ENCODE measurements around the gene ODAD3. TPM values are rescaled to one million over a fixed set of nuclear protein-coding genes. Genes with fewer than 3 reads are reported as not detected.

The ODAD3 gene
- total and polyA plus RNA-seq, 12 donors = 0.17 to 2.2 (median 0.37) TPM; not detected in 1

DNA sequence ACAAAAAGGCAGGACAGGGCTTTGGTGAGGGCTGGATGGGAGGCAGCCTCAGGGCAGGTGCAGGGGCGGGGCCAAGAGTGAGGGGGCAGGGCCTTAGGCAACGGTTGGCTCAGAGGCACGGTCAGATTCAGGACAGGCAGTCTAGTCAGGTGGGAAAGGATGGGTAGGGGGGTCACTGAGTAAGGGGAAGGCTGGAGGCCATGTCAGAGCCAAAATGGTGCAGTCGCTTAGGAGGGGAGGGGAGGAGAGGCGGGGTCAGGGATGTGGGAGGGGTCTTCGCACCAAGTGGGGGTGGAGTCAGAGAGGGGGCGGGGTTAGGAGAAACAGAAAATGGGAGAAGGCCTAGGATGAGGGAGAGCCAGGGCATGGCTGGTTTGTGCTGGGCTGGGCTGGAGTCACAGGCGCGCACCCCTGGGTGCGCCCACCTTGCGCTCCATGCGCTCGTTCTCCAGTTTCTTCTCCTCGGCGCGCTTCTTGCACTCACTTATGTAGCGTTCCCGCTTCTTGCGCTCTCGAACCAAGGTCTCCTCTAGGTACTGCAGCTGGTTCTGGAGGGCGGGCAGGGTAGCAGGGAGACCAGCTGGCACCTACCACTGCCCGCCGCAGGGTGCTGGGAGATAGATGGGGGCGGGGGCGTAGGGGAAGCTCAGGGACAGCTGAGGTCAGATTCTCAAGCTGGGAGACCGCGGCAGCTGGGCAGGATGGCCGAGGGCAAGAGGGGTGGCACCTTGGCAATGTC is 9.0 kb downstream of the ODAD3 start:
- TF ChIP-seq, protein P1, sequence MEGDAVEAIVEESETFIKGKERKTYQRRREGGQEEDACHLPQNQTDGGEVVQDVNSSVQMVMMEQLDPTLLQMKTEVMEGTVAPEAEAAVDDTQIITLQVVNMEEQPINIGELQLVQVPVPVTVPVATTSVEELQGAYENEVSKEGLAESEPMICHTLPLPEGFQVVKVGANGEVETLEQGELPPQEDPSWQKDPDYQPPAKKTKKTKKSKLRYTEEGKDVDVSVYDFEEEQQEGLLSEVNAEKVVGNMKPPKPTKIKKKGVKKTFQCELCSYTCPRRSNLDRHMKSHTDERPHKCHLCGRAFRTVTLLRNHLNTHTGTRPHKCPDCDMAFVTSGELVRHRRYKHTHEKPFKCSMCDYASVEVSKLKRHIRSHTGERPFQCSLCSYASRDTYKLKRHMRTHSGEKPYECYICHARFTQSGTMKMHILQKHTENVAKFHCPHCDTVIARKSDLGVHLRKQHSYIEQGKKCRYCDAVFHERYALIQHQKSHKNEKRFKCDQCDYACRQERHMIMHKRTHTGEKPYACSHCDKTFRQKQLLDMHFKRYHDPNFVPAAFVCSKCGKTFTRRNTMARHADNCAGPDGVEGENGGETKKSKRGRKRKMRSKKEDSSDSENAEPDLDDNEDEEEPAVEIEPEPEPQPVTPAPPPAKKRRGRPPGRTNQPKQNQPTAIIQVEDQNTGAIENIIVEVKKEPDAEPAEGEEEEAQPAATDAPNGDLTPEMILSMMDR (IDR thresholded peaks at IDR 0.05) = no peak
- Histone ChIP-seq H3K27ac (no peak overlapping the region), H3K27me3 (peaks cover 4 to 35% (median 32%) of the 10 kb centered on the region in 7 donors), H3K36me3 (no peaks in the 10 kb centered on the region), H3K4me1 (peaks cover 5 to 27% (median 18%) of the 10 kb centered on the region in 9 donors), H3K9me3 (no peaks in the 10 kb centered on the region), H3K4me3 (no peak overlapping the region)
- WGBS, 2 donors = 88 to 94% methylated on average over 26 to 28 of the region's 28 CpGs
- intact Hi-C loops (cut with DNase I) = no loop called here
- ATAC-seq (no peak), DNase-seq (no peak)

DNA sequence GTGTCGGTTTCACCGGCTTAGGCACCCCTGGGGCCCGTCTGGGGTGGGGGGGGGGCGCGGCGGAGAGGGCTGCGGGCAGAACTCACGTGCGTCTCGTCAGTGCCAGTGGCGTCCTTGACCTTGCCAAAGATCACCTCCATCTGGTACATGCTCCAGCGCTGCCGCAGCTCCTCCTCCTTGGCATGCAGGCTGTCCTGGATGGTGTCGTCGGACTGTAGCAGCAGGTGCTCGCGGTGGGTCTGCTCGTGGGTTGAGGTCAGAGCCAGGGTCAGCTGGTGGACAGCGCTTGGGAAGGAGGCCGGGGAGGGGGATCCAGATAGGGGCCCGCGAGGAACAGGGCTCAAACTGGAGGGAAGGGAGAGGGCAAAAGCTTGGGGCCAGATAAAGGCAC is 11.1 kb downstream of the ODAD3 start:
- H3K4me3 ChIP-seq = no peak overlapping the region
- no peaks in the 10 kb centered on the region for H3K9me3 ChIP-seq
- DNase-seq (no peak), ATAC-seq (no peak)
- H3K36me3 ChIP-seq = no peaks in the 10 kb centered on the region
- H3K4me1 ChIP-seq = peaks cover 11 to 47% (median 32%) of the 10 kb centered on the region in 9 donors
- intact Hi-C loops (cut with DNase I) = loop anchor here in 1 of 10 donors (5.0 kb wide), 1 partner anchor 41 kb away; the partner anchor contains the start of gene EPOR
- peaks cover 7 to 56% (median 53%) of the 10 kb centered on the region in 7 donors for H3K27me3 ChIP-seq
- TF ChIP-seq, protein P1 (IDR thresholded peaks at IDR 0.05) = no peak
- 13 to 19% methylated on average over 22 of the region's 22 CpGs for WGBS, 2 donors
- no peak overlapping the region for H3K27ac ChIP-seq

DNA sequence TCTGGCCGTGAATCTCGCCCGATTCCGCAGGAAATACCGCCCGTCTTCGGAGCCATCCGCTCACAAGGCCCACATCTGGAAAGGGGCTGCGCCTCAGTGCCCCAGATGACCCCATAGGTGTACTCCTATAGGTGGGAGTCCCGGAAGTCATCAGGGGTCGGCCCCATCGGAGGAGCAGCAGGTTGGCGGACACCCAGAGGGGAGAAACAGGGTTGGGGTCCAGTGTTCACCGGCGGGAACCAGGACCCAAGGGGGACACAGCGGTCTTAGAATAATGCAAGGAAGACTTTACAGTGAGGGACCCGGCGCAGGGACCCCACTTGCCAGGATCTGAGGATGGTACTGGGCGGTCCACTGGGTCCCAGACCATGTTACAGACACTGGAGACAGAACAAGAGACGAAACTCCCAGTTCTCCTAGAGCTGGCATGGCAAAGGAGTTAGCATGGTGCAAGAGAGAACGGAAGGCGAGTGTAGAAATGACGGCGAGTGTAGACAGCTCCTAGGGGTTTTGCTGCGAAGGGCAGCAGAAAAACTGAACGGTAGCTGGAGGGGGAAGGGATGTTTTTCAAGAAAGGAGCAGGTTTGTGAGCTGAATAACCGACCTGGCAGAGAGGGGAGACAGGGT is 11.6 kb downstream of the ODAD3 start:
- Histone ChIP-seq H3K9me3 (no peaks in the 10 kb centered on the region), H3K36me3 (no peaks in the 10 kb centered on the region), H3K27ac (no peak overlapping the region), H3K27me3 (peaks cover 10 to 62% (median 59%) of the 10 kb centered on the region in 7 donors), H3K4me3 (no peak overlapping the region), H3K4me1 (peaks cover 12 to 52% (median 37%) of the 10 kb centered on the region in 9 donors)
- no peak for ATAC-seq
- intact Hi-C loops (cut with DNase I) = loop anchor here in 1 of 10 donors (5.0 kb wide), 1 partner anchor 41 kb away; the partner anchor contains the start of gene EPOR
- no peak for DNase-seq
- TF ChIP-seq, protein P1 (IDR thresholded peaks at IDR 0.05) = no peak
- 38 to 42% methylated on average over 27 of the region's 27 CpGs for WGBS, 2 donors

DNA sequence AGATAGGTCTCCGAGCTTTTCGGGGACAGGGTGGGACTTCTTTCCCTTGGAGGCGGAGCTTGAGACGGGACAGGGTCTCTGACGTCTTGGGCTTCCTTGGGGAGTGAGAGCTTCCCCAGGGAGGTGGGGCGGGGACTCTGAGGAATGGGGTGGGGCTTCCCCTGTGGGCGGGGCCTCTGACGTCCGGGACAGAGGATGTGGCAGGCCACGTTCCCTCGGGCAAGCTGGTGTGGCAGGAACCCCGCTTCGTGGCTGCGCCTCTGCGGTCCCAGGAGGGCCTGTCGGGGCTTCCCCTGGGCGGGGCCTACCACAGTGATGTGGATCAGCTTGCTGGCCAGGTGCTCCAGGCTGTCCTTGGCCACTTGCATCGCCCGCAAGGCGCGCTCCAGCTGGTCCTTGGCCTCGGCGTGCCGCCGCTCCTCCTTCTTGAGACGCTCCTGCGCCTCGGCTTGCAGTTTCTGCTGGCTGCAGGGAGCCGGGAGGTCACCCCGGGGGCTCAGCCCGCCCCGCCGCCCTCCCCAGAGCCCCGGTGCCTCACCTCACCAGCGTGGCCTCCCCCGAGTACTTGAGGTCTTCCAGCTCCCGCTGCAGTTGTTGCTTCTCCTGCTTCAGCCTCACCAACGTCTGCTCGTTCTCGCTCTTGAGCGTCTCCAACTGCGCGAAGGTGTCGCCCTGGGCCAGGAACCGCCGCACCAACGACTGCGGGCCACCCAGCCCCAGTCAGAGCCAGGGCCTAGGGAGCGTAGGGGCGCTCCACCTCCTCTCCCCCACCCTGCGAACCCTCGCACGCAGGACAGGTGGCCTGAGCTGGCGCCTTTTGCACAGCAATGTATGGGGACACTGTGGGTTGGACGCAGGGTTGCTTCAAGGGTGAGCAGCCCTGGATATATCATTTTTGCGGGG is 12.5 kb downstream of the ODAD3 start:
- 7 to 9% methylated on average over 55 to 56 of the region's 56 CpGs for WGBS, 2 donors
- H3K4me1 ChIP-seq = peaks cover 12 to 53% (median 37%) of the 10 kb centered on the region in 9 donors
- H3K36me3 ChIP-seq = no peaks in the 10 kb centered on the region
- H3K4me3 ChIP-seq = peak overlapping the region in 9 of 10 donors; percentile 16 to 50 (median 45)
- TF ChIP-seq, protein P1 (IDR thresholded peaks at IDR 0.05) = no peak
- peak; percentile 79 to 87 for DNase-seq
- peak overlapping the region in 9 of 10 donors; percentile 20 to 82 (median 55) for H3K27ac ChIP-seq
- H3K27me3 ChIP-seq = peaks cover 10 to 68% (median 64%) of the 10 kb centered on the region in 7 donors
- no peaks in the 10 kb centered on the region for H3K9me3 ChIP-seq
- peak; percentile 48 to 89 (median 74) for ATAC-seq
- intact Hi-C loops (cut with DNase I) = loop anchor here in 1 of 10 donors (5.0 kb wide), 1 partner anchor 40 kb away; the partner anchor contains the start of gene EPOR

All from heart right ventricle (tissue), 16 donors.